ENCODE measurements around the gene OR4C12. TPM values are rescaled to one million over a fixed set of nuclear protein-coding genes. Genes with fewer than 3 reads are reported as not detected.
"Not testable (repeated sequence)": the region's sequence is repeated elsewhere in the genome, so short reads cannot be mapped to it uniquely, and the experiment has no call there.

The OR4C12 gene
- total RNA-seq, 1 donor from 2014 or later: not detected

DNA sequence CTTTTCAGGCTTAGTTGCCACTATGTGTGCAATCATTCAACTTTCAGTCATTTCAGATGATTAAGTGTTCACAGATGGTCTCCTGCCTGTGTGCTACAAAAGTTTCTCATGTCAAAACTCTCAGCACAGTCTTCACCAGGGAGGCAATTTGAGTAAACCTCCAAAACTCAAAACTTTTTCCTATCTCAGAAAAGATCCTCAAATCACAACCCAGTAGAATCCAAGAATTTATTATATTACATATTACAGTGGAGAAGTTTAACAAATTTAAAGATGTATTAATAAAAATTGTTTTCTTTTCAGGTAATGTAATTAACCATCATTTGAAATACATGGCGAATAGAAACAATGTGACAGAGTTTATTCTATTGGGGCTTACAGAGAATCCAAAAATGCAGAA, 30.2 kb downstream of the OR4C12 start, which contains the start of gene OR4C13:
Gene OR4C13, plus strand, starts transcription at position 301 of the 400 bp plus-strand sequence. Its CDS starts 32 bp downstream, at position 333.
- Mint-ChIP-seq H3K27ac (ENCODE audit: unreplicated experiment) (no peak within 1 kb of the TSS), H3K4me1 (ENCODE audit: low read depth, unreplicated experiment) (no peaks in the 10 kb centered on the region), H3K27me3 (ENCODE audit: low read depth, unreplicated experiment) (no peaks in the 10 kb centered on the region), H3K9me3 (ENCODE audit: unreplicated experiment) (peaks cover 12% of the 10 kb centered on the region), H3K36me3 (ENCODE audit: low read depth, unreplicated experiment) (no peaks in the 10 kb centered on the region), H3K4me3 (ENCODE audit: unreplicated experiment) (no peak within 1 kb of the TSS)
- H3K4me1 ChIP-seq (ENCODE audit: insufficient read depth, low read length): no peaks in the 10 kb centered on the region
- no peak for TF ChIP-seq EZH2 (IDR thresholded peaks at IDR 0.05; ENCODE audit: insufficient read depth, low read length)
- TF ChIP-seq CTCF (IDR thresholded peaks at IDR 0.05; ENCODE audit: insufficient read depth, low read depth, low read length): no peak
- H3K27me3 ChIP-seq (ENCODE audit: insufficient read depth, low read length): no peaks in the 10 kb centered on the region
- DNase-seq (ENCODE audit: low read depth) (no peak), FAIRE-seq (no peak)
- H3K9me3 ChIP-seq (ENCODE audit: insufficient read depth, low read depth, low read length): no peaks in the 10 kb centered on the region
- no peak within 1 kb of the TSS for H3K27ac ChIP-seq (ENCODE audit: low read depth, low read length)
- H3K4me2 ChIP-seq (ENCODE audit: low read length): no peak within 1 kb of the TSS
- no peaks in the 10 kb centered on the region for H3K79me2 ChIP-seq (ENCODE audit: insufficient read depth, low read length)
- H3K9ac ChIP-seq (ENCODE audit: low read length): no peak within 1 kb of the TSS
- H3K4me3 ChIP-seq (ENCODE audit: insufficient read depth, low read depth, low read length): no peak within 1 kb of the TSS
- no peaks in the 10 kb centered on the region for H3K36me3 ChIP-seq (ENCODE audit: insufficient read depth, low read length)
- H2AFZ ChIP-seq (ENCODE audit: low read depth, low read length): no peak within 1 kb of the TSS
- H4K20me1 ChIP-seq (ENCODE audit: insufficient read depth, low read length): no peaks in the 10 kb centered on the region

- not testable (repeated sequence) for H3K79me2 ChIP-seq (ENCODE audit: insufficient read depth, low read length); H3K4me3 Mint-ChIP-seq (ENCODE audit: unreplicated experiment); H3K9me3 Mint-ChIP-seq (ENCODE audit: unreplicated experiment); H3K27ac ChIP-seq (ENCODE audit: low read depth, low read length); H3K4me3 ChIP-seq (ENCODE audit: insufficient read depth, low read depth, low read length); H3K4me1 ChIP-seq (ENCODE audit: insufficient read depth, low read length); H3K36me3 Mint-ChIP-seq (ENCODE audit: low read depth, unreplicated experiment); H3K27ac Mint-ChIP-seq (ENCODE audit: unreplicated experiment); DNase-seq (ENCODE audit: low read depth); H3K9me3 ChIP-seq (ENCODE audit: insufficient read depth, low read depth, low read length); H3K9ac ChIP-seq (ENCODE audit: low read length); H2AFZ ChIP-seq (ENCODE audit: low read depth, low read length); H4K20me1 ChIP-seq (ENCODE audit: insufficient read depth, low read length); H3K4me1 Mint-ChIP-seq (ENCODE audit: low read depth, unreplicated experiment); H3K36me3 ChIP-seq (ENCODE audit: insufficient read depth, low read length); H3K4me2 ChIP-seq (ENCODE audit: low read length); FAIRE-seq; H3K27me3 ChIP-seq (ENCODE audit: insufficient read depth, low read length); H3K27me3 Mint-ChIP-seq (ENCODE audit: low read depth, unreplicated experiment)
Measured at GRCh38 chr11:49948701-49949100, 33.6 kb downstream of the OR4C12 start.

Other genes with a start within 250 kb of the OR4C12 start
- gene OR4C13, start 30.1 kb downstream of the OR4C12 start, total RNA-seq: not detected in 2 replicates
- not detected in 2 replicates for gene OR4C45, start 50.3 kb upstream of the OR4C12 start, total RNA-seq

Measured in astrocyte (in vitro differentiated cells and primary cell).